ENCODE measurements around the gene PSTPIP1. TPM values are rescaled to one million over a fixed set of nuclear protein-coding genes. Genes with fewer than 3 reads are reported as not detected.

The PSTPIP1 gene
- total and polyA plus RNA-seq, 9 of the 15 experiments (the other 6 are each of a cell fraction or from before 2014, with no cell fraction given), result not detected

GRCh38 chr15:77032052-77032646 lies 37.2 kb downstream of the PSTPIP1 start:
- Histone ChIP-seq H3K9me3 (replicated peaks; ENCODE audit: control insufficient read depth, insufficient read depth, low read depth, low read length) (no peaks in the 10 kb centered on the region), H4K20me1 (replicated peaks; ENCODE audit: control insufficient read depth, insufficient read depth, low read length) (peaks cover 6% of the 10 kb centered on the region; the same call in 1 of the 2 replicates), H3K9ac (ENCODE audit: insufficient read depth in 1 of 2, low read depth in 2 of 2, low read length in 2 of 2) (no peak overlapping the region), H3K27me3 (ENCODE audit: control insufficient read depth in 2 of 2, insufficient read depth in 2 of 2, low read length in 2 of 2) (peaks cover 0 to 3% of the 10 kb centered on the region in 2 experiments; a peak in 2 of 5 replicates), H3K4me2 (ENCODE audit: insufficient read depth, low read length) (no peak overlapping the region), H3K4me3 (no peak overlapping the region), H2AFZ (ENCODE audit: low read depth, low read length) (no peak overlapping the region), H3K36me3 (ENCODE audit: control insufficient read depth, insufficient read depth, low read length) (0 out of 3 replicates have a peak, but pooled peaks cover 4% of the 10 kb centered on the region), H3K9me1 (ENCODE audit: control insufficient read depth, insufficient read depth, low read length) (peaks cover 4% of the 10 kb centered on the region), H3K27ac (ENCODE audit: extremely low read depth, low read depth, low read length) (no peak overlapping the region), H3K79me2 (ENCODE audit: control insufficient read depth, insufficient read depth, low read length) (no peaks in the 10 kb centered on the region), H3K4me1 (replicated peaks in 1 of 2; ENCODE audit: control insufficient read depth in 2 of 2, insufficient read depth in 2 of 2, low read length in 2 of 2) (peaks cover 0 to 59% of the 10 kb centered on the region in 2 experiments; a peak in 2 of 5 replicates)
- CTCF ChIA-PET (ENCODE audit: low intra/inter-chr PET ratio), result no interaction called here
- POLR2A ChIA-PET, result interaction anchor here (1.4 kb wide), 1 partner anchor 11 kb away, joined by 3 read pairs; no protein-coding TSS in a partner anchor
- no peak for DNase-seq (ENCODE audit: extremely low read depth in 1 of 4, low spot score in 3 of 4)
- TF ChIP-seq KDM1A (IDR thresholded peaks at IDR 0.05) (no peak), BRF2 (IDR thresholded peaks at IDR 0.05; ENCODE audit: borderline replicate concordance, insufficient read depth, insufficient read length) (no peak), CSDE1 (IDR thresholded peaks at IDR 0.05) (no peak)
- ATAC-seq, result no peak
- no TSS peak for BruUV-seq (replicated peaks)
- in situ Hi-C loops (cut with MboI) (no loop called here), intact Hi-C loops (cut with micrococcal nuclease) (no loop called here)
- WGBS (ENCODE audit: insufficient coverage, low coverage, missing lambda C conversion rate), result 29% methylated on average over 13 of the region's 22 CpGs
- no peak for FAIRE-seq

Measured in K562 (cell line).